H1 (cell line): ENCODE data around the gene PLPPR3. TPM values are rescaled to one million over a fixed set of nuclear protein-coding genes. Genes with fewer than 3 reads are reported as not detected.

Experiments
- CTCF ChIA-PET: fragments of 300-600 bp; sonication (Branson Sonifier 250); formaldehyde crosslinking; loops from one replicate; lab custom pipeline; 2021; ENCODE audit not compliant: partially characterized antibody; lab: Charles Lee
- POLR2A ChIA-PET: fragments of 300-600 bp; sonication (Branson Sonifier 250); formaldehyde crosslinking; loops from one replicate; lab custom pipeline; 2021; ENCODE audit warnings: inconsistent platforms; ENCODE audit not compliant: partially characterized antibody; lab: Charles Lee
- DNase-seq, 2 experiments: peaks; one replicate each; pipeline versions ENCODE4 v3.0.0 to v3.0.0-alpha.2; 2010 to 2022; ENCODE audit warnings: low spot score in 2 of 2, low read depth in 1 of 2, mixed read lengths in 1 of 2
- FAIRE-seq: peaks from 2 replicates; lab custom pipeline; 2011; peaks lifted over from hg19 to GRCh38; lab: Jason Lieb, UNC
- H2AFZ ChIP-seq: 2 replicates; pipeline ENCODE4 v1.8.1; 2012; ENCODE audit warnings: low read length, inconsistent platforms
- H2AK5ac ChIP-seq: 2 replicates; pipeline ENCODE4 v1.6.1; 2013; ENCODE audit warnings: low read depth, low read length
- H2BK120ac ChIP-seq: replicated peaks from 2 replicates; pipeline ENCODE3; 2013; ENCODE audit warnings: low read depth, low read length, inconsistent platforms
- H2BK12ac ChIP-seq: 2 replicates; pipeline ENCODE4 v1.6.1; 2013; ENCODE audit warnings: low read depth, low read length
- H2BK15ac ChIP-seq: 2 replicates; pipeline ENCODE4 v1.6.1; 2013; ENCODE audit warnings: low read length
- H2BK20ac ChIP-seq: 2 replicates; pipeline ENCODE4 v1.6.1; 2013; ENCODE audit warnings: low read length
- H2BK5ac ChIP-seq: 2 replicates; pipeline ENCODE4 v1.6.1; 2013; ENCODE audit warnings: low read depth, low read length
- H3K14ac ChIP-seq: 2 replicates; pipeline ENCODE4 v1.6.1; 2013; ENCODE audit warnings: inconsistent platforms; ENCODE audit not compliant: insufficient read length
- H3K18ac ChIP-seq: 2 replicates; pipeline ENCODE4 v1.6.1; 2013; ENCODE audit warnings: low read length; ENCODE audit errors: extremely low read depth
- H3K23ac ChIP-seq: 2 replicates; pipeline ENCODE4 v1.6.1; 2013; ENCODE audit warnings: inconsistent platforms; ENCODE audit not compliant: insufficient read length
- H3K23me2 ChIP-seq: 2 replicates; pipeline ENCODE4 v1.6.1; 2013; ENCODE audit warnings: low read depth, low read length
- H3K27ac ChIP-seq: 2 replicates; pipeline ENCODE4 v1.6.1; 2011; ENCODE audit warnings: low read depth, low read length, inconsistent platforms
- H3K27me3 ChIP-seq, 4 experiments: replicated peaks in 1 of 4; 1 replicate in 1 of 4; 2 replicates in 3 of 4; pipeline versions ENCODE4 v1.6.1 to v1.8.1; 2011 to 2013; ENCODE audit warnings: low read length in 3 of 4, mild to moderate bottlenecking in 3 of 4, inconsistent platforms in 2 of 4, mixed read lengths in 2 of 4, moderate library complexity in 1 of 4; ENCODE audit not compliant: control insufficient read depth in 3 of 4, insufficient read depth in 3 of 4; ENCODE audit errors: extremely low read depth in 1 of 4
- H3K36me3 ChIP-seq, 4 experiments: 2 replicates each; pipeline versions ENCODE4 v1.6.1 to v1.8.1; 2011 to 2013; ENCODE audit warnings: mild to moderate bottlenecking in 4 of 4, low read length in 3 of 4, moderate library complexity in 2 of 4, control low read depth in 1 of 4, inconsistent platforms in 1 of 4; ENCODE audit not compliant: insufficient read depth in 4 of 4, control insufficient read depth in 2 of 4
- H3K4ac ChIP-seq: replicated peaks from 2 replicates; pipeline ENCODE3; 2013; ENCODE audit warnings: low read length, low read depth, mixed read lengths, inconsistent platforms; ENCODE audit not compliant: insufficient read length
- H3K4me1 ChIP-seq, 4 experiments: replicated peaks in 1 of 4; 1 replicate in 1 of 4; 2 replicates in 3 of 4; pipeline versions ENCODE4 v1.6.1 to v1.8.1; 2011 to 2013; ENCODE audit warnings: low read length in 3 of 4, inconsistent platforms in 2 of 4, mixed read lengths in 1 of 4; ENCODE audit not compliant: insufficient read depth in 4 of 4, control insufficient read depth in 3 of 4
- H3K4me2 ChIP-seq, 2 experiments: 2 replicates each; pipeline versions ENCODE4 v1.6.1 to v1.8.1; 2011 to 2013; ENCODE audit warnings: low read depth in 2 of 2, low read length in 2 of 2, control low read depth in 1 of 2, inconsistent platforms in 1 of 2, mild to moderate bottlenecking in 1 of 2; ENCODE audit not compliant: insufficient read depth in 1 of 2
- H3K4me3 ChIP-seq, 4 experiments: fragments of 200-600, 300-600 bp in 1 of 4; sonication (generic), shearing (Covaris generic), sonication (Bioruptor Twin) in 1 of 4; 2 replicates each; pipeline versions ENCODE4 v1.5.1 to v1.8.1; 2011 to 2016; ENCODE audit warnings: low read length in 4 of 4, low read depth in 3 of 4, control low read depth in 2 of 4, inconsistent platforms in 2 of 4, mild to moderate bottlenecking in 2 of 4, mixed read lengths in 1 of 4, moderate library complexity in 1 of 4; ENCODE audit not compliant: insufficient read depth in 2 of 4; ENCODE audit errors: extremely low read depth in 1 of 4
- H3K56ac ChIP-seq: replicated peaks from 2 replicates; pipeline ENCODE3; 2013; ENCODE audit warnings: low read depth, mild to moderate bottlenecking, mixed read lengths, low read length, inconsistent platforms; ENCODE audit not compliant: insufficient read length
- H3K79me1 ChIP-seq: 2 replicates; pipeline ENCODE4 v1.6.1; 2013; ENCODE audit warnings: low read depth, low read length, control low read depth
- H3K79me2 ChIP-seq, 2 experiments: 2 replicates each; pipeline versions ENCODE4 v1.6.1 to v1.8.1; 2012 to 2013; ENCODE audit warnings: low read length in 2 of 2, mild to moderate bottlenecking in 2 of 2, inconsistent platforms in 1 of 2; ENCODE audit not compliant: insufficient read depth in 2 of 2, control insufficient read depth in 1 of 2
- H3K9ac ChIP-seq, 4 experiments: replicated peaks in 1 of 4; 1 replicate in 1 of 4; 2 replicates in 3 of 4; pipeline versions ENCODE4 v1.6.1 to v1.8.1; 2011 to 2013; ENCODE audit warnings: low read depth in 3 of 4, low read length in 3 of 4, control low read depth in 2 of 4, mild to moderate bottlenecking in 2 of 4, moderate library complexity in 2 of 4, inconsistent platforms in 1 of 4; ENCODE audit errors: extremely low read depth in 1 of 4
- H3K9me3 ChIP-seq, 2 experiments: 2 replicates each; pipeline versions ENCODE4 v1.6.1 to v1.8.1; 2012 to 2013; ENCODE audit warnings: mild to moderate bottlenecking in 2 of 2, moderate library complexity in 2 of 2, control low read depth in 1 of 2, inconsistent platforms in 1 of 2, low read depth in 1 of 2, low read length in 1 of 2, mixed read lengths in 1 of 2; ENCODE audit not compliant: insufficient read depth in 2 of 2
- H4K20me1 ChIP-seq, 2 experiments: replicated peaks in 1 of 2; 2 replicates each; pipeline versions ENCODE3 to v1.8.1; 2011 to 2013; ENCODE audit warnings: inconsistent platforms in 2 of 2, low read length in 2 of 2, mild to moderate bottlenecking in 1 of 2; ENCODE audit not compliant: insufficient read depth in 2 of 2, control insufficient read depth in 1 of 2
- H4K5ac ChIP-seq: 2 replicates; pipeline ENCODE4 v1.6.1; 2013; ENCODE audit warnings: low read length, low read depth, mixed read lengths, inconsistent platforms; ENCODE audit not compliant: insufficient read length
- H4K8ac ChIP-seq: 2 replicates; pipeline ENCODE4 v1.8.0; 2013; ENCODE audit warnings: mild to moderate bottlenecking, moderate library complexity, low read length, inconsistent platforms; ENCODE audit not compliant: insufficient read depth; ENCODE audit errors: extremely low read depth
- H4K91ac ChIP-seq: replicated peaks from 2 replicates; pipeline ENCODE3; 2013; ENCODE audit warnings: low read length, mixed read lengths, inconsistent platforms; ENCODE audit not compliant: insufficient read length
- RNF2 ChIP-seq: fragments of 200-900, 300-1000 bp; sonication (generic); IDR thresholded peaks from 2 replicates; pipeline ENCODE4 v1.7.1; 2016; ENCODE audit warnings: borderline replicate concordance, low read depth, mild to moderate bottlenecking, antibody characterized with exemption, low read length; ENCODE audit not compliant: poor library complexity, severe bottlenecking; ENCODE audit errors: missing control alignments
- SAP30 ChIP-seq: fragments of 300-600 bp; sonication (generic); IDR thresholded peaks from 2 replicates; pipeline ENCODE4 v1.7.1; 2012; ENCODE audit warnings: low read length, moderate library complexity, mild to moderate bottlenecking, inconsistent platforms; ENCODE audit not compliant: insufficient read depth, insufficient replicate concordance
- SIX5 ChIP-seq: IDR thresholded peaks from 2 replicates; pipeline ENCODE4 v1.6.1; 2011; ENCODE audit warnings: mild to moderate bottlenecking, low read depth, low read length
- TAF1 ChIP-seq: IDR thresholded peaks from 2 replicates; pipeline ENCODE4 v1.6.1; 2011; ENCODE audit warnings: mild to moderate bottlenecking, low read depth, low read length
- USF2 ChIP-seq: IDR thresholded peaks from 2 replicates; pipeline ENCODE4 v1.6.1; 2011; ENCODE audit warnings: low read length, improper control_type of control experiment
- YY1 ChIP-seq: IDR thresholded peaks from 2 replicates; pipeline ENCODE4 v1.6.1; 2011; ENCODE audit warnings: low read depth, mild to moderate bottlenecking, low read length
- WGBS, 2 experiments: shearing (Covaris generic) in 1 of 2; methylation state at CpG; one replicate each; pipeline versions ENCODE4 v1.1.6 to v1.1.7; 2013 to 2015; ENCODE audit warnings: low lambda C conversion rate in 2 of 2, mixed read lengths in 2 of 2, inconsistent platforms in 1 of 2, low coverage in 1 of 2, missing lambda C conversion rate in 1 of 2; ENCODE audit not compliant: insufficient replicate concordance in 2 of 2, insufficient coverage in 1 of 2, insufficient read length in 1 of 2; ENCODE audit errors: extremely low coverage in 1 of 2, missing lambda C conversion rate in 1 of 2; 5-methylcytosine and 5-hydroxymethylcytosine counted together
- polyA plus RNA-seq, 7 experiments: library from polyadenylated mRNA; depleted of rRNA in 3 of 7; stranded (reverse) in 5 of 7; unstranded in 2 of 7; fragments of >200 nt in 5 of 7; fragments of 200-250 nt in 2 of 7; gene quantifications; 1 replicate in 5 of 7; 2 replicates in 1 of 7; 4 replicates in 1 of 7; pipeline versions ENCODE4 v1.2.1 to v1.2.3, GENCODE V29; 2011 to 2013; ENCODE audit warnings: missing spikeins in 2 of 7, mixed read lengths in 2 of 7
- total RNA-seq: library from RNA; stranded (reverse); fragmentation: NEBNext Ultra II Directional; extraction: Animal tissue kit (Norgen Biotek cat#: 25700); gene quantifications from 2 replicates; pipeline ENCODE4 v1.2.1, GENCODE V29; 2021

Gene PLPPR3
- total and polyA plus RNA-seq, 2 of the 8 experiments (the other 6 are each of a cell fraction or from before 2014, with no cell fraction given): 71.7 to 76.4 TPM

DNA sequence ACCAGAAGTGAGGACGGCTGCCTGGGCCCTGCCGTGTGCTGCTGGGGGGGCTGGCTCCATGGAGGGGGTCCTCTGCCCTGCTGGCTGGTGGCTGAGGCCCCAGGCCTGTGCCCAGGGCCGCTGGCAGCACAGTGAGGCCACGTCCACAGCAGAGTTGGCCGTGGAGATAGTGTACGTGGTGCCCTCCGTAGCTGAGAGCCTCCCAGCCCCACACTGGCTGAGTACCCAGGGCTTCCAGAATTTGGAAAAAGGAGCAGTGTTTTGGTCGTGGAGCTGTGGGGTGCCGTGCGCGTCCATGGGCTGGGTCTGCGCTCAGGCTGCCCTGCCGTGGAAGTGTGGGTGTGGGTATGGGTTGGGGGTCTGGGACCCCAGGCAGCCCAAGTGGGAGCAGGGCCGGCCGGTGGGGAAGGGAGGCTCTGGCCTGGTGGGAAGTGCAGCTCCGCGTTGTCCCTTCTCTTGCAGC, 18.6 kb downstream of the PLPPR3 start:
- Histone ChIP-seq H2BK20ac (no peak overlapping the region), H2AK5ac (no peak overlapping the region), H3K4me3 (no peak overlapping the region), H3K36me3 (peaks cover 43 to 76% (median 68%) of the 10 kb centered on the region in 4 experiments), H4K8ac (no peak overlapping the region; the same call in 1 of the 2 replicates), H3K27me3 (no peaks in the 10 kb centered on the region), H4K20me1 (peaks cover 72 to 84% of the 10 kb centered on the region in 2 experiments), H3K79me2 (peaks cover 59 to 92% of the 10 kb centered on the region in 2 experiments), H2BK12ac (no peak overlapping the region), H3K27ac (no peak overlapping the region), H3K4me1 (peaks cover 0 to 25% (median 15%) of the 10 kb centered on the region in 4 experiments; a peak in 6 of 7 replicates), H2BK15ac (no peak overlapping the region), H3K79me1 (peaks cover 18% of the 10 kb centered on the region), H3K4ac (no peak overlapping the region), H3K23ac (no peak overlapping the region), H4K5ac (no peak overlapping the region), H4K91ac (no peak overlapping the region), H3K23me2 (peaks cover 8% of the 10 kb centered on the region; the same call in 1 of the 2 replicates), H3K18ac (no peak overlapping the region), H2AFZ (no peak overlapping the region), H3K14ac (no peak overlapping the region), H3K9ac (no peak overlapping the region; a peak in 1 of 7 replicates), H2BK5ac (no peak overlapping the region), H3K9me3 (no peaks in the 10 kb centered on the region), H3K4me2 (no peak overlapping the region), H2BK120ac (no peak overlapping the region), H3K56ac (no peak overlapping the region)
- TF ChIP-seq SAP30 (no peak), SIX5 (no peak), YY1 (no peak), TAF1 (no peak), RNF2 (no peak), USF2 (no peak)
- FAIRE-seq (no peak), DNase-seq (no peak)
- ChIA-PET POLR2A (interaction anchor here (0.8 to 16.9 kb wide), 13 partner anchors 7 to 130 kb away, joined by 3 to 277 read pairs (median 30); partner anchors contain the start of genes AZU1, PLPPR3 and PRTN3), CTCF (interaction anchor here (0.5 to 1.3 kb wide), 4 partner anchors 14 to 229 kb away, joined by 3 to 4 read pairs (median 3); no protein-coding TSS in a partner anchor)
- 88% methylated on average over 17 of the region's 17 CpGs; no CpG with 5 or more reads in 1 of the 2 experiments for WGBS, 2 experiments
